PC-3 (cell line): ENCODE measurements around the gene EPB41L4B. TPM values are rescaled to one million over a fixed set of nuclear protein-coding genes. Genes with fewer than 3 reads are reported as not detected.

ENCODE experiments used
- ATAC-seq: fragments of 200-7000 bp; cut with Tn5 transposase; 2 replicates; pipeline ENCODE4 v1.9.1; 2020; ENCODE audit warnings: mild to moderate bottlenecking, moderate library complexity
- BruUV-seq: library from RNA; stranded (reverse); fragments of 400-500 nt; replicated peaks from 2 replicates; lab custom pipeline; 2021; lab: Mats Ljungman, UMichigan
- CTCF ChIA-PET: fragments of 300-600 bp; sonication (Branson Sonifier 250); formaldehyde crosslinking; loops from one replicate; lab custom pipeline; 2022; ENCODE audit warnings: antibody characterized with exemption; lab: Charles Lee
- POLR2A ChIA-PET: fragments of 300-600 bp; sonication (Branson Sonifier 250); formaldehyde crosslinking; loops from one replicate; lab custom pipeline; 2022; ENCODE audit warnings: antibody characterized with exemption; ENCODE audit not compliant: unreplicated experiment; lab: Charles Lee
- DNase-seq: peaks from one replicate; pipeline ENCODE4 v3.0.0-alpha.2; 2015
- H2AFZ ChIP-seq: fragments of 300-600 bp; sonication (generic); 2 replicates; pipeline ENCODE4 v1.6.0; 2016; ENCODE audit warnings: antibody characterized with exemption, low read length
- H3F3A ChIP-seq: fragments of 300-600 bp; sonication (generic); one replicate; pipeline ENCODE4 v1.6.0; 2017; ENCODE audit warnings: antibody characterized with exemption, low read length, control low read depth, mild to moderate bottlenecking; ENCODE audit not compliant: unreplicated experiment
- H3K27ac ChIP-seq: fragments of 300-600 bp; sonication (generic); 2 replicates; pipeline ENCODE4 v1.5.1; 2016; ENCODE audit warnings: mild to moderate bottlenecking, low read length
- H3K27me3 ChIP-seq: fragments of 300-600 bp; sonication (generic); 2 replicates; pipeline ENCODE4 v1.6.1; 2016; ENCODE audit warnings: low read length, mixed read lengths
- H3K36me3 ChIP-seq: fragments of 300-600 bp; sonication (generic); 2 replicates; pipeline ENCODE4 v1.6.1; 2016; ENCODE audit warnings: low read depth, mixed run types, low read length, mixed read lengths
- H3K4me1 ChIP-seq: fragments of 300-600 bp; sonication (generic); 2 replicates; pipeline ENCODE4 v1.5.1; 2016; ENCODE audit warnings: low read length; ENCODE audit not compliant: insufficient read depth
- H3K4me2 ChIP-seq: fragments of 300-600 bp; sonication (generic); 2 replicates; pipeline ENCODE4 v1.6.0; 2016; ENCODE audit warnings: low read length
- H3K4me3 ChIP-seq: fragments of 300-600 bp; sonication (generic); 2 replicates; pipeline ENCODE4 v1.5.1; 2016; ENCODE audit warnings: mild to moderate bottlenecking, low read length, mixed read lengths
- H3K79me2 ChIP-seq: fragments of 300-600 bp; sonication (generic); 2 replicates; pipeline ENCODE4 v1.6.1; 2017; ENCODE audit warnings: low read length, mixed read lengths
- H3K9ac ChIP-seq: fragments of 300-600 bp; sonication (generic); 2 replicates; pipeline ENCODE4 v1.6.0; 2016; ENCODE audit warnings: mild to moderate bottlenecking, low read length
- H3K9me2 ChIP-seq: fragments of 300-600 bp; sonication (generic); replicated peaks from 2 replicates; pipeline ENCODE4 v1.6.1; 2016; ENCODE audit warnings: mixed run types, low read length, mixed read lengths
- H3K9me3 ChIP-seq: fragments of 300-600 bp; sonication (generic); 2 replicates; pipeline ENCODE4 v1.6.1; 2016; ENCODE audit warnings: low read length, mixed read lengths
- H4K20me1 ChIP-seq: fragments of 300-600 bp; sonication (generic); 2 replicates; pipeline ENCODE4 v1.6.1; 2016; ENCODE audit warnings: low read length, mixed read lengths
- CTCF ChIP-seq: fragments of 300-600 bp; sonication (generic); conservative IDR thresholded peaks from 2 replicates; pipeline ENCODE4 v1.5.1; 2017; ENCODE audit warnings: antibody characterized with exemption, low read depth, mild to moderate bottlenecking, low read length
- EZH2 ChIP-seq: fragments of 300-600 bp; sonication (generic); IDR thresholded peaks from one replicate; pipeline ENCODE4 v1.6.1; 2017; ENCODE audit warnings: antibody characterized with exemption, mild to moderate bottlenecking, low read length; ENCODE audit not compliant: unreplicated experiment
- EZH2phosphoT487 ChIP-seq: fragments of 300-600 bp; sonication (generic); IDR thresholded peaks from 2 replicates; pipeline ENCODE4 v1.6.1; 2018; ENCODE audit warnings: mild to moderate bottlenecking, antibody characterized with exemption, low read length, borderline replicate concordance
- intact Hi-C: fragments of 100-400 bp; cut with micrococcal nuclease; formaldehyde crosslinking; loops from 2 replicates; pipeline ENCODE4 v1.9.0; 2023
- total RNA-seq: library from RNA; depleted of rRNA; stranded (reverse); fragments of >200 nt; gene quantifications from 2 replicates; pipeline ENCODE4 v1.2.3, GENCODE V29; 2014

The EPB41L4B gene
- total RNA-seq, 1 experiment from 2014 or later = 11.2 TPM

- Histone ChIP-seq H3K9me3 (no peaks in the 10 kb centered on the region), H3K36me3 (peaks cover 7% of the 10 kb centered on the region; the same call in 1 of the 2 replicates), H3K27ac (peak overlapping the region; percentile 100), H3K4me3 (peak overlapping the region; percentile 51), H3K4me1 (peaks cover 60% of the 10 kb centered on the region), H3K4me2 (peak overlapping the region; percentile 80), H3K79me2 (0 out of 2 replicates have a peak, but pooled peaks cover 3% of the 10 kb centered on the region), H4K20me1 (no peaks in the 10 kb centered on the region), H2AFZ (no peak overlapping the region), H3K9me2 (no peaks in the 10 kb centered on the region), H3F3A (peaks cover 20% of the 10 kb centered on the region), H3K9ac (peak overlapping the region; percentile 88), H3K27me3 (no peaks in the 10 kb centered on the region)
- BruUV-seq = TSS peak; percentile 43
- peak; percentile 75 for ATAC-seq
- peak; percentile 94 for DNase-seq
- ChIA-PET CTCF (interaction anchor here (0.9 to 1.2 kb wide), 3 partner anchors 65 to 68 kb away, joined by 3 read pairs; no protein-coding TSS in a partner anchor), POLR2A (interaction anchor here (0.5 to 1.1 kb wide), 5 partner anchors 65 to 284 kb away, joined by 3 to 5 read pairs (median 3); no protein-coding TSS in a partner anchor)
- intact Hi-C loops = loop anchor here (1.0 to 10.0 kb wide), 4 partner anchors 46 to 134 kb away; partner anchors contain the start of gene TMEM245
- TF ChIP-seq EZH2phosphoT487 = no peak
- TF ChIP-seq CTCF = no peak
- no peak for TF ChIP-seq EZH2
Observed at GRCh38 chr9:109251080-109251775, 69.6 kb downstream of the EPB41L4B start.

GRCh38 chr9:109250771-109251079 is 70.1 kb downstream of the EPB41L4B start:
- no peak overlapping the region for H2AFZ ChIP-seq
- intact Hi-C loops = loop anchor here (1.0 to 10.0 kb wide), 4 partner anchors 47 to 133 kb away; partner anchors contain the start of gene TMEM245
- H4K20me1 ChIP-seq = no peaks in the 10 kb centered on the region
- ATAC-seq = no peak
- peaks cover 62% of the 10 kb centered on the region for H3K4me1 ChIP-seq
- H3K36me3 ChIP-seq = peaks cover 7% of the 10 kb centered on the region; the same call in 1 of the 2 replicates
- peaks cover 20% of the 10 kb centered on the region for H3F3A ChIP-seq
- CTCF ChIA-PET = interaction anchor here (0.6 to 1.2 kb wide), 3 partner anchors 66 to 187 kb away, joined by 3 read pairs; no protein-coding TSS in a partner anchor
- H3K4me2 ChIP-seq = peak overlapping the region; percentile 80
- H3K9me3 ChIP-seq = no peaks in the 10 kb centered on the region
- H3K27ac ChIP-seq = peak overlapping the region; percentile 100
- peak overlapping the region; percentile 88 for H3K9ac ChIP-seq
- peak overlapping the region; percentile 39; the same call in 1 of the 2 replicates for H3K4me3 ChIP-seq
- H3K27me3 ChIP-seq = no peaks in the 10 kb centered on the region
- DNase-seq = no peak
- H3K9me2 ChIP-seq = no peaks in the 10 kb centered on the region
- no TSS peak for BruUV-seq
- no peak for TF ChIP-seq EZH2phosphoT487
- TF ChIP-seq CTCF = no peak
- 0 out of 2 replicates have a peak, but pooled peaks cover 3% of the 10 kb centered on the region for H3K79me2 ChIP-seq
- POLR2A ChIA-PET = interaction anchor here (0.5 to 1.1 kb wide), 3 partner anchors 66 to 284 kb away, joined by 3 to 5 read pairs (median 3); no protein-coding TSS in a partner anchor
